ENCODE results near the gene MAP3K19. TPM values are rescaled to one million over a fixed set of nuclear protein-coding genes. Genes with fewer than 3 reads are reported as not detected.
A peak's percentile ranks its signal among the peaks of the same experiment; 100 is the strongest.
"Not testable (repeated sequence)": the region's sequence is repeated elsewhere in the genome, so short reads cannot be mapped to it uniquely, and the experiment has no call there.

Gene MAP3K19, protein sequence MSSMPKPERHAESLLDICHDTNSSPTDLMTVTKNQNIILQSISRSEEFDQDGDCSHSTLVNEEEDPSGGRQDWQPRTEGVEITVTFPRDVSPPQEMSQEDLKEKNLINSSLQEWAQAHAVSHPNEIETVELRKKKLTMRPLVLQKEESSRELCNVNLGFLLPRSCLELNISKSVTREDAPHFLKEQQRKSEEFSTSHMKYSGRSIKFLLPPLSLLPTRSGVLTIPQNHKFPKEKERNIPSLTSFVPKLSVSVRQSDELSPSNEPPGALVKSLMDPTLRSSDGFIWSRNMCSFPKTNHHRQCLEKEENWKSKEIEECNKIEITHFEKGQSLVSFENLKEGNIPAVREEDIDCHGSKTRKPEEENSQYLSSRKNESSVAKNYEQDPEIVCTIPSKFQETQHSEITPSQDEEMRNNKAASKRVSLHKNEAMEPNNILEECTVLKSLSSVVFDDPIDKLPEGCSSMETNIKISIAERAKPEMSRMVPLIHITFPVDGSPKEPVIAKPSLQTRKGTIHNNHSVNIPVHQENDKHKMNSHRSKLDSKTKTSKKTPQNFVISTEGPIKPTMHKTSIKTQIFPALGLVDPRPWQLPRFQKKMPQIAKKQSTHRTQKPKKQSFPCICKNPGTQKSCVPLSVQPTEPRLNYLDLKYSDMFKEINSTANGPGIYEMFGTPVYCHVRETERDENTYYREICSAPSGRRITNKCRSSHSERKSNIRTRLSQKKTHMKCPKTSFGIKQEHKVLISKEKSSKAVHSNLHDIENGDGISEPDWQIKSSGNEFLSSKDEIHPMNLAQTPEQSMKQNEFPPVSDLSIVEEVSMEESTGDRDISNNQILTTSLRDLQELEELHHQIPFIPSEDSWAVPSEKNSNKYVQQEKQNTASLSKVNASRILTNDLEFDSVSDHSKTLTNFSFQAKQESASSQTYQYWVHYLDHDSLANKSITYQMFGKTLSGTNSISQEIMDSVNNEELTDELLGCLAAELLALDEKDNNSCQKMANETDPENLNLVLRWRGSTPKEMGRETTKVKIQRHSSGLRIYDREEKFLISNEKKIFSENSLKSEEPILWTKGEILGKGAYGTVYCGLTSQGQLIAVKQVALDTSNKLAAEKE (N-terminal part only)
- polyA plus RNA-seq, result 0.01 TPM
- long read RNA-seq, donor 1, partial matches to known transcripts, result 9 of 9 reads
- long read RNA-seq, donor 1, other reads (novel, unspliced or antisense), result 0 of 9 reads
- long read RNA-seq, donor 2, result 0 reads
- long read RNA-seq, donor 3, result 0 reads
- long read RNA-seq, donor 4, result 0 reads
- long read RNA-seq, donor 5, result 0 reads
- long read RNA-seq, donor 6, partial matches to known transcripts, result 7 of 13 reads
- long read RNA-seq, donor 6, other reads (novel, unspliced or antisense), result 6 of 13 reads
- long read RNA-seq, donor 7, result 0 reads
- long read RNA-seq, donor 8, result 0 reads
- long read RNA-seq, donor 9, result 0 reads
- long read RNA-seq, donor 10, result 0 reads
- long read RNA-seq, donor 11, result 0 reads

GRCh38 chr2:135047300-135047699, at the start of gene MAP3K19:
Gene MAP3K19, minus strand, starts transcription at chr2:135047447. Its CDS starts 22,800 bp downstream, at chr2:135024647.
- Histone ChIP-seq H3K4me3 (ENCODE audit: low read length) (no peak within 1 kb of the TSS), H3K27ac (ENCODE audit: low read length) (no peak within 1 kb of the TSS)
- peak in 1 of 2 donors; percentile 12 for DNase-seq

DNA sequence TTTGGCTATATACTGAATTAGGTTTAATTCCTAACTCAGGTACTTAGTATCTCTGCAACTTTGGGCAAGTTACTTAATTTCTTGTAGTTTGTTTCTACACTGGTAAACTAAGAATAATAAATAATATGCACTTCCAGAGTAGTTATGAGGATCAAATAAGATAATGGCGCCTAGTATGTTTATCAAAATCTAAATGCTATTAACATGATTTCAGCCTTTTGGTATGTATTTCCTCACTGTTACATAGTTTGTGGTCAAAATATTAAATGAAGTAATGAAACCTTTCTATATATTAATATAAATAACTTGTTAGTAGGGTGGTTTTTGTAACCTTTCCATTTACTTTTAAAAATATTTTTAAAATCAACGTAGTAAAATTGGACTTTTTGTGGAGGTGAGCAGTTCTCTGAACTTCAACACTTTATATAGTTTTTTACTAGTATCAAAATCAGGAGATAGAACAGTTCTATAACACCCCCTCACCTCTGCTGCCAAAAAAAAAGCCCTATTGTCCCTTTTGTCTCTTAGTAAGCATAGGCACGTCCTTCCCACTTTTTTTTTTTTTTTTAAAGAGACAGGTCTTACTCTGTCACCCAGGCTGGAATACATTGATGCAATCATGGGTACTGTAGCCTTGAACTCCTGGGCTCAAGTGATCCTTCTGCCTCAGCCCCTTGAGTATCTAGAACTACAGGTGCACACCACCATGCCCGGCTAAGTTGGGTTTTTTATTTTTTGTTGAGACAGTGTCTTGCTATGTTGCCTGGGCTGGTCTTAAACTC, 49.6 kb upstream of the MAP3K19 start:
- 100% methylated on average over 2 of the region's 4 CpGs for WGBS (ENCODE audit: insufficient coverage, low lambda C conversion rate)
- Histone ChIP-seq H3K27ac (ENCODE audit: low read length) (no peak overlapping the region), H3K9me3 (ENCODE audit: control insufficient read depth, low read depth, low read length) (peaks cover 2% of the 10 kb centered on the region), H3K4me1 (ENCODE audit: control insufficient read depth, insufficient read depth, low read length) (peaks cover 14% of the 10 kb centered on the region), H3K4me3 (ENCODE audit: low read length) (no peak overlapping the region), H3K36me3 (ENCODE audit: control insufficient read depth, insufficient read depth, low read length) (peaks cover 9% of the 10 kb centered on the region), H3K27me3 (ENCODE audit: control insufficient read depth, insufficient read depth, low read length) (no peaks in the 10 kb centered on the region)
- no peak for DNase-seq

More at GRCh38 chr2:135047300-135047699, at the start of gene MAP3K19:
- Histone ChIP-seq H3K9me3 (ENCODE audit: control insufficient read depth, low read depth, low read length) (no peaks in the 10 kb centered on the region), H3K4me1 (ENCODE audit: control insufficient read depth, insufficient read depth, low read length) (no peaks in the 10 kb centered on the region), H3K36me3 (ENCODE audit: control insufficient read depth, insufficient read depth, low read length) (no peaks in the 10 kb centered on the region), H3K27me3 (ENCODE audit: control insufficient read depth, insufficient read depth, low read length) (no peaks in the 10 kb centered on the region)

- DNase-seq, result no peak
- H3K4me1 ChIP-seq (ENCODE audit: control insufficient read depth, insufficient read depth, low read length), result peaks cover 21% of the 10 kb centered on the region
Measured at GRCh38 chr2:135095591-135095990, 48.3 kb upstream of the MAP3K19 start.

GRCh38 chr2:135094508-135094907, 47.3 kb upstream of the MAP3K19 start:
- H3K9me3 ChIP-seq (ENCODE audit: control insufficient read depth, low read depth, low read length), result peaks cover 5% of the 10 kb centered on the region
- H3K36me3 ChIP-seq (ENCODE audit: control insufficient read depth, insufficient read depth, low read length), result peaks cover 11% of the 10 kb centered on the region
- DNase-seq, result no peak
- no peak overlapping the region for H3K4me3 ChIP-seq (ENCODE audit: low read length)
- H3K4me1 ChIP-seq (ENCODE audit: control insufficient read depth, insufficient read depth, low read length), result peaks cover 21% of the 10 kb centered on the region
- no CpG with 5 or more reads among the region's 2 CpGs for WGBS (ENCODE audit: insufficient coverage, low lambda C conversion rate)
- H3K27me3 ChIP-seq (ENCODE audit: control insufficient read depth, insufficient read depth, low read length), result no peaks in the 10 kb centered on the region
- H3K27ac ChIP-seq (ENCODE audit: low read length), result peak overlapping the region; percentile 3

More at GRCh38 chr2:135095591-135095990, 48.3 kb upstream of the MAP3K19 start:
- Histone ChIP-seq H3K9me3 (ENCODE audit: control insufficient read depth, low read depth, low read length) (peaks cover 2% of the 10 kb centered on the region), H3K27ac (ENCODE audit: low read length) (no peak overlapping the region), H3K4me3 (ENCODE audit: low read length) (no peak overlapping the region), H3K36me3 (ENCODE audit: control insufficient read depth, insufficient read depth, low read length) (peaks cover 9% of the 10 kb centered on the region), H3K27me3 (ENCODE audit: control insufficient read depth, insufficient read depth, low read length) (no peaks in the 10 kb centered on the region)
- 100% methylated on average over 1 of the region's 3 CpGs for WGBS (ENCODE audit: insufficient coverage, low lambda C conversion rate)

DNA sequence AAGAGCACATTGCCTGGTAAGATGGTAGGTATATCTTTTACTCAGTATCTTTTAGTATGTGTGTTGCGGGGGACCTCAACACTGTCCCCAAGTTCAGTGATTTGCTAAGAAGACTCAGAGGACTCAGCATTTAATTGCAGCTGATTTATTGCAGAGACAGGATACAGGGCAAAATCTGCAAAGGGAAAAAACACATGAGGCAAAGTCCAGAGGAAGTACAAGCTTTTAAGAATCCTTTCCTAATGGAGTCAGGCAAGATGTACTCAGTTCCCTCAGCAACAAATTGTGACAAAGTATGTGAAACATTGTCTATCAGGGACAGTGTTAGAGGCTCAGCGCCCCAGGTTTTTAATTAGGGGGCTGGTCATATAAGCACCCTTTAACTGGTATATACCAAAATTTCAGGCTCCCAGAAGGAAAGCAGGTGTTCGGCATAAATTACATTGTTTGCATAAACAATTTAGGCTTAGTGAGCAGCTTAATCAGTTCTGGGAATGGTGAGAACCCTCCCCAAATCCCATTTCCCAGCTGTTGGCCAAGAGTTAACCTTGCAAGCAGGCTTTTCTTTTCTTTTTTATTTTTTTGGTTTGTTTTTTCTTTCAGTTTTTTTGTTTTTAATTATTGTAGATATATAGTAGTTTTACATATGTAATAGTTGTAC, 46.6 kb upstream of the MAP3K19 start:
- Histone ChIP-seq H3K27me3 (ENCODE audit: control insufficient read depth, insufficient read depth, low read length) (no peaks in the 10 kb centered on the region), H3K4me1 (ENCODE audit: control insufficient read depth, insufficient read depth, low read length) (peaks cover 21% of the 10 kb centered on the region), H3K4me3 (ENCODE audit: low read length) (no peak overlapping the region), H3K27ac (ENCODE audit: low read length) (peak overlapping the region; percentile 17), H3K9me3 (ENCODE audit: control insufficient read depth, low read depth, low read length) (peaks cover 5% of the 10 kb centered on the region), H3K36me3 (ENCODE audit: control insufficient read depth, insufficient read depth, low read length) (peaks cover 11% of the 10 kb centered on the region)
- WGBS (ENCODE audit: insufficient coverage, low lambda C conversion rate), result no CpG with 5 or more reads among the region's 3 CpGs
- DNase-seq, result peak; percentile 73 to 88

DNA sequence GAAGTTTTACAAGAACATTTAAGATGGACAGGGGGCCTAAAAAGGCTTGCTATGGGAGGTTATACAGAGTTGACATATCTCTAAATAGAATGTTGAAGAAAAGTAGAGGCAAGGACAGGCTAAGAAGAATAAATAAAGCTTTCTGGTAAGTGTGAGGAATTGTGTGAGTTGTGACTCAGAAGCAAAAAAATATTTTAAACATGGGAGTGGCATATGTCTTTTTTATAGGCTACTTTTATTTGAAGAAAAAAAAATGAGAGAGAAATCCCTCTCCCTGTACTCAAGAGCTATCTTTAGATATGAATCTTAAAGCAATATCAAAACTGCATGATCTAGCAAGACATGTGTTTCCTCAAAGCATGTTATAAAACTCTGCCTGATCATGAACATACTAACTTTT, 45.9 kb upstream of the MAP3K19 start:
- H3K27ac ChIP-seq (ENCODE audit: low read length), result peak overlapping the region; percentile 17
- no peak overlapping the region for H3K4me3 ChIP-seq (ENCODE audit: low read length)

GRCh38 chr2:135091681-135092080, 44.4 kb upstream of the MAP3K19 start:
- Histone ChIP-seq H3K27me3 (ENCODE audit: control insufficient read depth, insufficient read depth, low read length) (no peaks in the 10 kb centered on the region), H3K4me1 (ENCODE audit: control insufficient read depth, insufficient read depth, low read length) (peaks cover 21% of the 10 kb centered on the region), H3K9me3 (ENCODE audit: control insufficient read depth, low read depth, low read length) (peaks cover 5% of the 10 kb centered on the region), H3K27ac (ENCODE audit: low read length) (no peak overlapping the region), H3K36me3 (ENCODE audit: control insufficient read depth, insufficient read depth, low read length) (peaks cover 6% of the 10 kb centered on the region), H3K4me3 (ENCODE audit: low read length) (no peak overlapping the region)
- DNase-seq, result peak in 1 of 2 donors; percentile 24
- WGBS (ENCODE audit: insufficient coverage, low lambda C conversion rate), result 100% methylated on average over 1 of the region's 1 CpG

More for the DNA sequence above, 45.9 kb upstream of the MAP3K19 start:
- peaks cover 21% of the 10 kb centered on the region for H3K4me1 ChIP-seq (ENCODE audit: control insufficient read depth, insufficient read depth, low read length)
- H3K36me3 ChIP-seq (ENCODE audit: control insufficient read depth, insufficient read depth, low read length), result peaks cover 11% of the 10 kb centered on the region
- no peak for DNase-seq
- no peaks in the 10 kb centered on the region for H3K27me3 ChIP-seq (ENCODE audit: control insufficient read depth, insufficient read depth, low read length)
- peaks cover 5% of the 10 kb centered on the region for H3K9me3 ChIP-seq (ENCODE audit: control insufficient read depth, low read depth, low read length)

GRCh38 chr2:135089597-135089996, 42.4 kb upstream of the MAP3K19 start:
- H3K4me1 ChIP-seq (ENCODE audit: control insufficient read depth, insufficient read depth, low read length), result peaks cover 21% of the 10 kb centered on the region
- not testable (repeated sequence) for H3K27ac ChIP-seq (ENCODE audit: low read length); H3K36me3 ChIP-seq (ENCODE audit: control insufficient read depth, insufficient read depth, low read length); DNase-seq; H3K4me3 ChIP-seq (ENCODE audit: low read length); H3K27me3 ChIP-seq (ENCODE audit: control insufficient read depth, insufficient read depth, low read length); H3K9me3 ChIP-seq (ENCODE audit: control insufficient read depth, low read depth, low read length)
- 100% methylated on average over 1 of the region's 4 CpGs for WGBS (ENCODE audit: insufficient coverage, low lambda C conversion rate)

- DNase-seq, result no peak
- Histone ChIP-seq H3K27ac (ENCODE audit: low read length) (no peak overlapping the region), H3K9me3 (ENCODE audit: control insufficient read depth, low read depth, low read length) (peaks cover 3% of the 10 kb centered on the region), H3K36me3 (ENCODE audit: control insufficient read depth, insufficient read depth, low read length) (peaks cover 5% of the 10 kb centered on the region), H3K4me1 (ENCODE audit: control insufficient read depth, insufficient read depth, low read length) (peaks cover 1% of the 10 kb centered on the region), H3K27me3 (ENCODE audit: control insufficient read depth, insufficient read depth, low read length) (no peaks in the 10 kb centered on the region), H3K4me3 (ENCODE audit: low read length) (no peak overlapping the region)
- WGBS (ENCODE audit: insufficient coverage, low lambda C conversion rate), result 100% methylated on average over 1 of the region's 2 CpGs
Measured at GRCh38 chr2:135086222-135086621, 39.0 kb upstream of the MAP3K19 start.
